GM18508 (cell line): ENCODE results near the gene GSG1.

Source experiments
- ATAC-seq: cut with Tn5 transposase; IDR thresholded peaks from one replicate; pipeline ENCODE4 v1.9.1; 2021; ENCODE audit warnings: moderate number of reproducible peaks; ENCODE audit not compliant: insufficient read depth, unreplicated experiment

Gene GSG1

DNA sequence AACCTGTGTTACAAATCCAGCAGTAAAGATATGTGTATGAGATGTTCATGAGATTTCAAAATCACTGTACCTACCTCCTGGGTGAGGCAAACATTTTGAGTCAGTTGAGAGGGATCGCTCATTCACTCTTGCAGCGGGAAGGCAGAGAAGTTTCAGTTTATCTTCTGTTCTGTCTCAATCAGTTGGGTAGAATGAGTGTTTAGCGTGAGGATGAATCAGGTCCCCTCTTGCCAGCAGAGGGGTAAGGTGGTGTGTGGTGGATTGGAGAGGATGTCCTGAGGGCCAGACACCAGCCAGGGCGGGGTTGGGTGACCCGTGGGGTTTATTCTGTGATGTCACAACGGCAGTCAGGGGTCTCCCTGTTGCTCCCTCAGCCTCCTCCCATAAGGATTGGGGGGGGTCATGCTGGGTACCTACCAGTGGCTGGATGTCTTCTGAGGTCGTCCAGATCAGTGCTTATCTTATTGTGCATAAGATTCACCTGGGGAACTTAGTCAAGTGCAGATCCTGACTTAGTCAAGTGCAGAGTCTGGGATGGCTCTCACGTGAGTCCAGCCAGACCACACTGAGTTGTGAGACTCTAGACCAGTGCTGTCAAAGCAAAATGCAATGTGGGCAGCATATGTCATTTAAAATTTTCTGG lies at the start of gene GSG1:
Gene GSG1, minus strand, starts transcription at position 277 of the 643 bp plus-strand sequence. Its CDS starts 155 bp downstream, at position 122.
- ATAC-seq: no peak

DNA sequence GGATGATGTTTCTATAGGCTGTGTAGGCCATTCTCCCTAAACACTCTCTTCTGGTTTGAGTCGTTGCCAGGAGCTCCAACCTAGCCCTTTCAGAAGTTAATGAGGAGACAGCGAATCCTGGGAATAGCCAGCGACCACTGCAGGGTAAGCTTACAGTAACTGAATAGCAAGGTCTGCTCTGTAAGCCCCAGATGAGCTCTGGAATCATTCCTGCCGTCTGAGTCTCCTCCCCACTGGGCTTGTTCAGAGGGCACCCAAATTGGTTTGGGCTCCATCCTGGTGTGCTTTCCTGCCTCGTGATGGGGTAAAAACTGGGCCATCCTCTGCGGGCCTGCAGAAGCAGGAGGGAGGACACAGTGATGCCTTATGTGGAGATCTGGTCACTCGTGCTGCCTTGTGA lies 49.7 kb upstream of the GSG1 start:
- no peak for ATAC-seq

DNA sequence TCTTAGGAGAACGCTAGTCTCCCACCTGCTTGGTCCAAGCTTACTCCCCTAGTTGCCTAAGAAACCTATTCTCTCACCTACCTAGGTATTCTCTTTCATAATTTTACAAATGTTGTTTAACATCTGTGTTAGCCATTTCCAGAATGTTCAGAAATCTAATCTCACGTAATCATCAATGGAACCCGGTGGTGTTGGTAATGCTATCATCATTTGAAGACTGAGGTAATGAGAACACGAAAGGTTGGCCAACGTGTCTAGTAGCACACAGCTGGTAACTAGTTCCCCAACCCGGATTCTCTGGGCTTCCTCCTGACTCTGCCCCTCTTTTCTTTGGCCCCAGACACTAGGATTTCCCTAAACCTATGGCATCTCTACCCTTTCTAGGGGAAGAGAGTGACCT lies 49.3 kb upstream of the GSG1 start:
- no peak for ATAC-seq

DNA sequence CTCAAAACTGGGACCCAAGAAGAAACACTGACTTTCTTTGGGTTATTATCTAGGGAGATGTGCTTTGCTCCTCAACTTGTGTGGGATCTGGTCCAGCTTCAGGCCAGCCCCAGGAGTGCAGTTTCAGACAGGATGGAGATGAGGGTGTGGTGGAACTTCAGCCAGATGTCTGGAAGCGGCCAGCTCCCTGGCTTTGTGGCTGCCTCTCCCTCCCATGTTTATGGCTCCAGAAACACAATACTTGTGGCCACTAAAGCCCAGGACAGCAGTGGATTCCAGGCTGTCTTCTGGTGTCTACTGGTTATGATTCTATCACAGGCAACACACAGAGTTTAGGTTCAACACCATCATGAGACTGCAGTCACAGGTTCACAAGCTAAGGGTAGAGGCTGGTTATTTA lies 48.8 kb upstream of the GSG1 start:
- ATAC-seq: no peak

DNA sequence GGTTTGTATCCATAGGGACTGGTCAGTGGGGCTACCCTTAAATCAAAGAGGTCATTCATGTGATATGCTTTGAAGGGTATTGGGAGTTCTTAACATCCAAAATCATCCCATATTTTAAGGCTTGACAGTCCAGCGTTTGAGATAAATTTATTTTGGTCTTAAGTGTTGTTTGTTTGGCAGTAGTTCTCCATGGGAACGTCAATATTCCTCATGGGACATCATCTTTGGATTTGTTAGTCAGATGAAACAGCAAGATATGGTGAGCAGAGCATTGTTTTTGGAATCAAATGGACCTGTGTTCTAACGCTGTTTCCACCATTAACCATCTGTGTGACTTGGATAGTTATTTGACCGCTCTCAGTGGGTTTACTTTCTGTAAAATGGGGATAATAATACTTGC lies 45.9 kb upstream of the GSG1 start:
- ATAC-seq: no peak

DNA sequence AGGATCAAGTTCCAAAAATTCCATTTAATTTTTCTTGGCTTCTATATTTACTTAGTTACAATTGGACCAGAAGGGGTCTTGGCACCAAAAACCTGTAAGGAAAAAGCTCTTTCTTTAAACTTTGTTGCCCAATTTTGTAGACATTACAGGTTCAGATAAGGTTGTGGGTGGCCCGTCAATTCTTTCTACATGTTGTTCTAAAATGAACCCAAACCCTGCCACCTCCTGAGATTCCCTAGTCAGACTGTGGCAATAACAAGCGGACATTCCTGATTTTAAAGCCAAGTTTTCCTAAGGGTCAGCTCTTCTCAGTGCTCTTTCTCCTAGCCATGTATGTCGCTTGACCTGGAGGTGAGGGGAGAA lies 45.0 kb upstream of the GSG1 start:
- no peak for ATAC-seq

DNA sequence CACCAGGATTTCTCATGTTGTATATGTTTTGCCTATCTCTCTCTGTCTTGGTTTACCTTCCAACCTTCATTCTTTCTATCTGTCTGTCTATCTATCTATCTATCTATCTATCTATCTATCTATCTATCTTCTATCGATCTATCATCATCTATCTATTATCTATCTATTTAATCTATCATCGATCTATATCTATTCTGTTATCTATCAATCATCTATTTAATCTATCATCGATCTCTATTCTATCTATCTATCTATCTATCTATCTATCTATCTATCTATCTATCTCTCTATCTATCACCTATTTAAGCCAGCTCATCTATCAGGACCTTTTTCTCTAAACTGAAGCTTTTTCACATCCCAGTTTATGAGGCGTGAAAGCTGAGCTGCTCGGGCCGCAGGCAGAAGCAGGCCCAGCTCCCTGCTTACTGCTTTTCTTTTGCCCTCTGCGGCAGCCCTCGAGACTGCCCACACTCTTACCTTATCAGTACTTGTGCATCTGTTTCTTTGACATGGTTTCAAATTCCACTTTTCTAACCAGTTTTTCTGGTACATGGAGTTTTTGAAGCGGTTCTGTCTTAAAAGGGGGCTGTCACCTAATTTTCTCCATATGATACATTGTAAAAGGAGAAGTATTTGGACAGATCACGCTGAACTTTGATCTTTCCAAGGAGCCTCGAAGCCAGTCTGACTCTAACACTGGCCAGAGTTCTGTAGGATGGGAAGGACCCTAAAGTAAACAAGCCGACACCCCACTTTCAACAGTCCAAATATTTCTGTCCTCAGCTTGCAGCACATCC lies 44.4 kb upstream of the GSG1 start:
- ATAC-seq: no peak

DNA sequence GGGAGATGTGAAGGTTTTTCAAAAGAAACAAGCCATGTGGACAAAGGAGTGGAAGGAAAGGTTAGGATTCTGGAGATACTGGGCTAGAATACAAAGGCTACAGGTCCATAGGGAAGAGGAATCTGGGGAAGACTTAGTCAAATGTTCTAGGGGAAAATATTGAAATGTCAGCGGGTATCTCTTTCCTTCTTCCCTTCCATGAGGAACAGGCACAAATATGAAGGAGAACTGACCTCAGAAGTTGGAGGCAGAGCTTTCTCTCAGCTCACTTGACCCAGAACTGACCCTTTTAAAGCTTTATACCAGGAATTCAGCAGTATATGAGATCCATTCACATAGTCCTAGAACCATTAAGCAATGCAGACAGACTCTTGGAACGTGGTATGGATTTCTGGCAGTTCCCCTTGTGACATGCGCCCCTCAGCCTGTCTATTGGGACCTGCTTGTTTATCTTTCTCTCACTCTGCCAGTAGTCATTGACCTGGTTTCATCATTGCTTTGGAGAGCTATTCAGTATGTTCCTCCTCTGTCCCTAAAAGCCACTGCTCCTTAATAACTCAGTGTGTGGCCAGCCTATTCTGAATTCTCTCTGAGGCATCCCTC lies 43.0 kb upstream of the GSG1 start:
- ATAC-seq: no peak

DNA sequence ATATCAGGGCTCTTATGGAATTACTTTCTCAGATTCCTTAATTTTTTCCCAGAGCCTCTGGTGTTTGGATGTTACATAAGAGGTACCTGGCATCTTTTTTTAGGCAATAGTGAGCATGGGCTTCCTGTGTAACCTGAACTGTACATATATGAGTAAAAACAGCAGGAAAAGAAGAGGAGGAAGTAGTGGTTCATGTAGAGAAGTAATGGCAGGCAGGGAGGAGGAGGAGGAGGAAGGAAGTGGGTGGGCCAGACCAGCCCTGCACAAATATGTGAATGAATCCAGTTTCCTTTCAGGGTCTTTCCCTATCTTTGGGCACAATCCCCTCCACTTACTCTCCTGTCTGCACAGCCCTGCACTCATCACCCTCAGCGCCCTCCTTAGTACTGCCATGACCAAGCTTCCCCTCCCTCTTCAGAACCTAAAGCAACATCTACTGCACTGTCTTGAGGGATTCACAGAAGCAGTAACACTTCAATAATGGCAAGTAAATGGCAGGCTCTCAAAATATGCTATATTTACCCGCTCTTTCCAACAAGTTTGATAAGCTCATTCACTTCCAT lies 40.9 kb upstream of the GSG1 start:
- ATAC-seq: no peak

DNA sequence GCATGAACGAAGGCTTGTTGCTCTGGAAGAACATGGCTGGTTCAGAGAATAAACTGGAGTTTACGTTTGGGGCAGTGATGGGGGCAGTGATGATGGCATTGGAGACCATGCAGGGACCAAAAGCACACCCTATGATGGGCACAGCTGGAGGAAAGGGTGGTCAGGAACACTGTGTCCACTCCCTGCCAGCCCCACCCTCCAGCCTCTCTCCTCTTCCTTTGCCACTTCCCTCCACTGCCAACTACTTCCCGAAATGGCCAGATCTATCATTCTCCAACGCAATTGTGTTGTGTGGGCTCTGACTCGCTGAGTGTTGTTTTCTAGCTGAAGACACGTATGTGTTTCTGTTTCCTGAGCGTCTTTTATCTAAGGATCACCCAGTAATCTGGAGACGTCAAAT lies 39.3 kb upstream of the GSG1 start:
- no peak for ATAC-seq

DNA sequence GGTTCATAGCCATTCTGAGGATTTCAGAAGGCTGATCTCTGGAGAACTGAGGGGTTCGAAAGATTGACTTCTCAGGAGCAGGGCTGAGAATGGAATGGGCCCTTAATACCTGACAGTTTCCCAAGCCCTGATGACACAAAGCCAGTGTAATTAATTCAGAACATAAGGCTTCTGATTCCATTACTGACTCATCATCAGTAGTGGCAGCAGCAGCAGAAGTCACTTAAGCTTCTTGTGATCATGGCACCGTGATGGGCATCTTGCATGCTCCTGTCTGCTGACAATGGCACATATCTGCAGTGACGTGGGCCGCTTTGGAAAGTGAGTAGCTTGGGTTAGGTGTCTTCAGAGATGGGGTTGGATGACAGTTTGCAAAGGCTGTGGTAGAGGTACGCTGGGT lies 38.2 kb upstream of the GSG1 start:
- ATAC-seq: no peak

DNA sequence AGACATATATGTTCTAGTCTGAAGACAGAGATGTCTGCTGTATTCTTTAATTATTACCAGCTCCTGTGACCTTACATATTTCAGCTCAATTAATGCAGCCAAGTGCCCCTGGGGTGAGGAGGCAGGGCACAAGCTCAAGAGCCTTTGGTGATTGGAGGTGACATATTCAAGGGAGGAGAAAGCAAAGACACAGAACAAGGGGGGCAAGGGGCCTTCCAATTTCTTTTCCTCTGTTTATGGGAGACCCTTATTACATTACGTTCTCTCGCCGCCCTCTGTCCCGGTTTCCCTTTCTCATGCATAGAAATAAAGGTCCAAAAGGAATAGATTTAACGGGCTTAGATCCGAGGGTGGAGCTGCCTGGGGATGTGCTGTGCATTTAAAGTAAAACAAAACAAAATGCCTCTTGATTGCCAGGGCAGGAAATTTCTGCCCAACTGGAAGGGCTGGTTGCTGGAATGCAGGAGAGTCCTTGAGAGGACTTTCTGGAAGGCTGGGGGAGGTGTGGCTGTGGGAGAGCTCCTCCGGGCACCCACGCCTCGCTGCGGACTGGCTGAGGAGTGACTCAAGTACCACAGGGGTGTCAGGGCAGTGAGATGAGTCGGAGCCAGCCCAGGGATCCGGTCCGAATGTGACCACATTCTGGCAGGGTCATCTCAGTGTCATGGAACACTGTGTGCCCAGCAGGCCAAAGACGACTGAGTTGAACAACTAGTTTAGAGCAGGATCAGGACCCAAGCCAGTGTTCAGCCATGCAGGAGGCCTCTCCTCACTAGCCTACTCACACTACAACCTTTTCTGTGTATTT lies 32.1 kb upstream of the GSG1 start:
- ATAC-seq: no peak

DNA sequence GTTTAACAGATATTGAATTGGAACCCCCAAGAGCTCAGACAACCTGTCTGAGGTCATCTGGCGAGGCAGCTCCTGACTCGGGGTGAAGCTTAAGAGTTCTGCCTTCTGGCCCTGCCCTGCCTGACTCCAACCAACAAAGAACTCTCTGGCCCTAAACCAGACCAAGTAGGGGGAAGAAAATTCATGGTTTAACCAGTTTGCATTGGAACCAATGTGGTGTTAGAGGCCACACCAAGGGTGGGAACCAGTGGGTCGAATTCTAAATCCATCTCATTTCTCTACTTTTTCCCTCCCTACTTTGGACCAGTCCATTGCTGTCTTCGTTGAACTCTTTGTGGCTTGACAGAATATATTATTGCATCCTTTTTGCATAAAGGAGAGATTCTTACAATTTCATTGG lies 30.4 kb upstream of the GSG1 start:
- ATAC-seq: no peak

DNA sequence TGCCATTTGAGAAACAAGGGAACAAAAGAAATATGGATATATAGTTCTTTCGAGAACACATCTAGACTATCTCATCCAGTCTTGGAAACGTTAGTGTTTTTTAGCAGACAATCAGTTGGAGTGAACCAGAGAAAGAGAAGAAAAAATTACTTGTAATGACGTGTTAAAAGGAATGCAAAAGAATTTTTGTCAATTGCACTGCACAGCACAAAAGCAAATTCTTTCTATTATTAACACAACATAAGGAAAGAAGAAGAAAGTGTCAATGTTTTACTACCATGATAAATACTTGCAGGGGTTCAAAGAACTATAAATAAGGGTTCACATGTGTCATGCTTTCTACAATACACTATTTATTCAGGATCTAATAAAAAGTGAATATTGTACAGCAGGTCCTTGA lies 27.5 kb upstream of the GSG1 start:
- no peak for ATAC-seq

DNA sequence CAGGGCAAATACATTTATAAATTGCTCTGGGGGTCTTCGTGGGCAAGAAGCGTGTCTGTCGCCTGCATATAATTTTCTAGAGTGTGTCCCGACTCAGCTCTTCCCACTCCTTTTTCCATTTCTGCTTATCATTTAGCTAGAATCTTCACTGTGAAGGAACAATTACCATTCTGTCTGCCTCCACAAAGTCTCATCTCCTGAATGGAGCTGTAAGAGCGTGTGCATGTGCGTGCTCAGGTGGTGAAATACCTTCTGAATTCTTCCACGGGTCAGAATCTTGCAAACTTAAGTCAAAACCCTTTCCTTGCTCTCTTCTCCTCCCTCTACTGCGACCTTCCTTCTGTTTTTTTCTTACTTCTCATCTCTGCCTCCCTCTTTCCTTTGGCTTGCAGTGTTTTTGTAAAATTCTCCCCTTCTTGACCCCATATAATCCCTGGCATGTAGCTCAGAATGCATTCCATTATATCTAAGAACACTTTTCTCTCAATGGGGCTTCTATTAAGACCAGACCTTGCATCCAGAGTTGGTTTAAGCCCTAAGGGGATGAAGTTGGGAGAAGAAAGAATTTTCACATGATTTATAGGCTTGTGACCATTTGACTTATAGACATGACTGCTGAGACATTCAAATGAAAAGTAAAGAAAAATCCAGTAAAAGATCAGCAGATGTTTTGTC lies 25.0 kb upstream of the GSG1 start:
- ATAC-seq: no peak

DNA sequence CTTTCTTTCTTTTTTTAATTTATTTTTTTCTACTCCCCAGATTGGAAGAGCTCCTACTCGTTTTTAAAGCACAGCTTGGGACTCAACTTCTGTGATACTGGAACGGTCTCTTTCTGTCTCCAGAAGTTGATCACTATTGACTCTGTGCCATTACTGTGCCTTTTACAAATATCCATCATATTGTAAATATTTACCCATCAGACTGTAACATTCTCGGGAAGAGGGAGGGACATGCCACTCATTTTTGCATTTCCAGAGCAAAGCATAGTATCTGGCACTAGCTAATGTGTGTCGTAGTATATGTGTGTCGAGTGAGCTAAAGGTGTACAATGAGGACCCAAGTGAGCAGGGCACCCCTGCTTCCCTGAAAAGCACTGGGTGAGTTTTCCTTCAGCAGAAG lies 24.0 kb upstream of the GSG1 start:
- no peak for ATAC-seq

DNA sequence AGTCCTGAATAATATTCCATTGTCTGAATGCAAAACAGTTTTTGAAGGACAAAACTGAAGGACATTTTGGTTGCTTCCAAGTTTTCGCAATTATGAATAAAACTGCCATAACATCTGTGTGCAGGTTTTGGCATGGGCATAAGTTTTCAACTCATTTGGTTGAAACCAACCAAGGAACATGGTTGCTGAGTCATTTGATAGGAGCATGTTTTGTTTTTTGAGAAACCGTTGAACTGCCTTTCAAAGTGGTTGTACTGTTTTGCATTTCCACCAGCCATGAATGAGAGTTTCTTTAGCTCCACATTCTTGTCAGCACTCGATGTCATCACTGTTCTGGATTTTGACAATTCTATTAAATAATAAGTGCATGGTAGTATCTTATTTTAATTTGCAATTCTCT lies 23.0 kb upstream of the GSG1 start:
- no peak for ATAC-seq

DNA sequence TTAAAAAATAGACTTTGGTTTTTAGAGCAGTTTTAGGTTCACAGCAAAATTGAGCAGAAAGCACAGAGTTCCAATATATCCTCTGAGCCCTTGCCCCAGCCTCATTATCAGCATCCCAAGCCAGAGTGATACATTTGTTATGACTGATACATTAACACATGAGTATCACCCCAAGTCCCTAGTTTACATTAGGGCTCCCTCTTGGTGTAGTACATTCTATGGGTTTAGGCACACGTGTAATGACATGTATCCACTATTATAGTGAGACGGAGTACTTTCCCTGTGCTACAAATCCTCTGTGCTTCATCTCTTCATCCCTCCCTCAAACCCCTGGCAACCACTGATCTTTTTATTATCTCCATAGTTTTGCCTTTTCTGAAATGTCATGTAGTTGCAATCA lies 22.5 kb upstream of the GSG1 start:
- ATAC-seq: no peak

DNA sequence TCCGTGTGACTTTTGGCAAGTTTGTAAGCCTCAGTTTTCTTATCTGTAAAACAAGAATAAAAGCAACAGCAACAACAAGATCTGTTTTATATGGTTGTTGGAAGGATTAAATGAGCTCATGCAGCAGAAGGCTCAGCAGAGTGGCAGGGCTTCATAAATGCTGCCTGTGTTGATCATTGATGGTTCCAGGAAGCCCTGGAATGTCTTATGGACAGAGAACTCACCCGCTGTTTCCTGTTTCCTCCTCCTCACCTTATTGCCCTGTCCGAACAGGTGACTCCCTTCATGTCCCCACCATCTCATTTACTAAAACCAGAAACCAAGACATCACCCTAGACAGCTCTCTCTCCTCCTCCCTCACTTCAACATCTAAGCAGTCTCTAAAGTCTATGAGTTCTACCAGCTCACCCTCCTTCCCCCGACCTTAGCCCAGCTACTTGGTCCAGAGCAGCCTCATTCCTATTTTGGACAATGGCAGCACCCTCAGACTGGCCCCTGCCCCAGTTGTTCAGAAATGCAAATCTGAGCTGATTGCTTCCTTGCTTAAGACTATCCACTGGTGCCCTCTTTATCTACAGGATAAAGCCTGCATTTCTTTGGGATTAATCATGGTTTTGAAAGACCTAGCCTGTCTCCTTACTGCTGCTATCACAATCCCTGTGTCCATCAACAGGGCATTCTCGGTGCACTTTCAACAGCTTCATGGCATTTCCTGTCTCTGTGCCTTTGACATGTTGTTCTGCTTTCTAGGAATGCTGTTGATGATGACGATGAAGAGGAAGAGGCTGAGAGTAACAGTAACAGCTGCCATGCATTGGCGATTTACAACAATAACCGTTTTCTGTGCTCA lies 21.4 kb upstream of the GSG1 start:
- ATAC-seq: no peak
